ENCODE measurements around the gene PWWP3B.

- TF ChIP-seq CTCF (IDR thresholded peaks at IDR 0.05), result no peak
- TF ChIP-seq POLR2A (IDR thresholded peaks at IDR 0.05), result no peak
Measured at GRCh38 chrX:106201502-106202178, 33.5 kb downstream of the PWWP3B start.

Data from breast epithelium (tissue), 3 donors.